NCI-H187 treated with DMSO at 0.1 percent for 48 hours (cell line): Measurements from ENCODE around the gene ARPC1B.
"Not testable (repeated sequence)": the region's sequence is repeated elsewhere in the genome, so short reads cannot be mapped to it uniquely, and the experiment has no call there.

ENCODE experiments used
- DNase-seq: peaks from one replicate; lab custom pipeline; 2025; lab: John Stamatoyannopoulos, UW

ARPC1B gene

GRCh38 chr7:99368750-99369389, 5.7 kb upstream of the ARPC1B start:
- no peak for DNase-seq

GRCh38 chr7:99369767-99370391, 4.7 kb upstream of the ARPC1B start:
- DNase-seq = no peak

DNA sequence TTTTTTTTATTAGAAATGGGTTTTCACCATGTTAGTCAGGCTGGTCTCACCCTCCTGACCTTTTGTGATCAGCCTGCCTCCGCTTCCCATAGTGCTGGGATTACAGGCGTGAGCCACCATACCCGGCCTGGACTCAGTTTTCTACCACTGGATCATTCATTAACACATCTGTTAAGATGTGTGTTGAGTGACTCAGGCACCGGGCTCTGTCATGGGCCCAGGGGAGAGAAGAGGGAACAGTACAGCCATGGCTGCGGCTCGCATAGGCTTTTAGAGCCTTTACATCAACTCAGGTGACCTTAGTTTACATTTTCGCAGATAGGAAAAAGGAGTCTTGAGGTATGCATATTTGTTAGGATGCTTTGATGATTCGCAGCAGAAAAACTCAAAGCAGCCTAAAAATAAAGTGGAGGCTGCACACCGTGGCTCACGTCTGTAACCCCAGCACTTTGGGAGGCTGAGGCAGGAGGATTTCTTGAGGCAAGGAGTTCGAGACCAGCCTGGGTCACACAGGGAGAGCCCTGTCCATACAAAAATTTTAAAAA, 3.1 kb upstream of the ARPC1B start:
- no peak for DNase-seq

DNA sequence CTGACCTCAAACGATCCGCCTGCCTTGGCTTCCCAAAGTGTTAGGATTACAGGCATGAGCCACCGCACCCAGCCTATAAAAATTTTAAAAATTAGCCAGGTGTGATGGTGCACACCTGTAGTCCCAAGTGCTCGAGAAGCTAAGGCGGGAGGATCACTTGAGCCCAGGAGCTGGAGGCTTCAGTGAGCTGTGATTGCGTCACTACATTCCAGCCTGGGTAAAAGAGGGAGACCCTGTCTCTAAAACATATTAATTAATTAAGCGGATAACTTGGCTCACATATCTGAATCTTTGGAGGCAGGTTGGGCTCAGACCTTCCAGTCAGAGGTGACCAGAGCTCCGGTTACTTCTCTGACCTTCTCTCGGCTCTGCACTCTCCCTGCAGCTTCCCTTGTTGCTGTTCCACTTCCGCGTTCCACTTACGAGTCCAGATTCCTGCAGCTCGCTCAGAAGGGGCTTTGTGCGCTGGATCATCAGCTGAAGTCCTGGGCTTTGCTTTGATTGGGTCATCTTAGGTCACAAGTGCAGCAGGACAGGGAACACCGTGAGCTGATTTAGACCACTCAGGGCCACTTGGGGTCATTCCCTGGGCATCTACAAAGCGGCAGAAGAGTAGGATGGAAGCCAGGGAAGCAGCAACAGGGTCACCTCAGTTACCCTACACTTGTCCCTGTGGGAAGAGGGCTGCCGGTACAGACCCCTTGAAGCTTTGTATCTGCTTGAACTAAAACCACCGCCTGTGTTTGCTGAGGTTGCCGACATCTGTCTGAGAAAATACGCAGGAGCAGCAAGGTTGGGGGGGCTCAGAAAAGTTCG, 2.0 kb upstream of the ARPC1B start:
- no peak for DNase-seq

DNA sequence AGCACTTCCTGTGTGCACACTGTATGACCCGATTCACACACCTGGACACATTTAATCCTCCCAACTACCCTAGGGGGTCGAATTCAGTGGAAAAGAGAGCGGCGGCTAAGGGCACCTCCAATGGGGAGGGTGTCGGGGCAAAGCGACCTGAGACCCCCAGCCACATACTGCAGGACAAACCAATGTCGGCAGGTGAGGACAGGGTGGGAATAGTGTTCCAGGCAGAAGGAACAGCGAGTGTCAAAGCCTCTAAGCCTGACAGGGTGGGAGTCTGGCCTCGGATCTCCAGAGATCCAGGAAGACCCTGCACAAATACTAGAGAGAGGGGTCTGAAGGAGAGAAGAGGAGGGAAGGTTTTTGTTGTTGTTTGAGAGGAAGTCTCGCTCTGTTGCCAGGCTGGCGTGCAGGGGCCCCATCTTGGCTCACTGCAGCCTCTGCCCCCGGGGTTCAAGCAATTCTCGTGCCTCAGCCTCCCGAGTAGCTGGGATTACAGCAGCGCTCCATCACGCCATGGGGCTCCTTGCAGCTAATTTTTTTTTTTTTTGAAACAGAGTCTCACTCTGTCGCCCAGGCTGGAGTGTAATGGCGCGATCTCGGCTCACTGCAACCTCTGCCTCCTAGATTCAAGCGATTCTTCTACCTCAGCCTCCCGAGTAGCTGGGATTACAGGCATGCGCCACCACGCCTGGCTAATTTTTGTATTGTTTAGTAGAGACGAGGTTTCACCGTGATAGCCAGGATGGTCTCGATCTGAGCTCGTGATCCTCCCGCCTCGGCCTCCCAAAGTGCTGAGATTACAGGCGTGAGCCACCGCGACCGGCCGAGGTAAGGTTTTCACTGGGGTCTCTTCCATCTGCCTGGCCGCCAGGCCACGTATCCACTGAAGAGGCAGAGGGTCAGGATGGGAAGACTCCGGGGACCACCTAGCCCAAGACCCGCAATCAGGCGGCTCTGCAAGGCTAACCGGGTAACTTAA, 1.2 kb upstream of the ARPC1B start:
- no peak for DNase-seq

DNA sequence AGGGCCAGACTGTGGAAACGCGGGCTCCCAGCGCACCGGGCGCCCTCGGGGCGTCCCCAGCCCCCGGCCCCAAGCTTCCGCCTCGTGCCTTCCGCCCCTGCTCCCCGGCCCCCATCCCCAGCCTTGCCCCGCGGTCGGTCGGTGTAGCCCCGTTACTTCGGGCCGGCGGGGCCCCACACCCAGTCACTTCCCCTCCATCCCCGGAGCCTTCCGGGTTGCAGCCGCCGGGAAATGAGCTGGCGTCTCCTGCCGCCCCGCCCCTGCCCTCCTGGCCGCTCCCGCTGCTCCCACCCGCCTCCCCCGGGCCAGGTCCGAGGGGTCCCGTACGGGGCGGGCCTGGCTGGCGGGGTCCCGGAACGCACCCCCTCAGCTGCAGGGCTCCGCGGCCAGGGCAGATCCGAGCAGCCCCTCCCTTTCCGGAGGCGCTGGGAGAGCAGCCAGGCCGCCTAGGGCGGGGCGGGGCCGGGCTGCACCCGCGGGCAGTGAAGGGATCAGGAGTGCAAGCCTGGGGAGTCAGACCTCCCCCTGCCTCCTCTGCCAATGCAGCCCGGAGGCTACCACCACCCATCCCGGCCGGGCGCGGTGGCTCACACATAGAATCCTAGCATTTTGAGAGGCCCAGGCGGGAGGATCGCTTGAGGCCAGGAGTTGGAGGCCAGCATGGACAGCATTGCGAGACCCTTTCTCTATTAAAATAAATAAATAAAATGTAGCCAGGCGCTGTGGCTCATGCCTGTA, 709 bp downstream of the ARPC1B start:
- DNase-seq = no peak

GRCh38 chr7:99379043-99379577, 4.6 kb downstream of the ARPC1B start:
- DNase-seq = no peak

- not testable (repeated sequence) for DNase-seq
These were observed 5.1 kb downstream of the ARPC1B start for GRCh38 chr7:99379693-99380031.

GRCh38 chr7:99380032-99380822, 5.7 kb downstream of the ARPC1B start:
- DNase-seq = no peak

DNA sequence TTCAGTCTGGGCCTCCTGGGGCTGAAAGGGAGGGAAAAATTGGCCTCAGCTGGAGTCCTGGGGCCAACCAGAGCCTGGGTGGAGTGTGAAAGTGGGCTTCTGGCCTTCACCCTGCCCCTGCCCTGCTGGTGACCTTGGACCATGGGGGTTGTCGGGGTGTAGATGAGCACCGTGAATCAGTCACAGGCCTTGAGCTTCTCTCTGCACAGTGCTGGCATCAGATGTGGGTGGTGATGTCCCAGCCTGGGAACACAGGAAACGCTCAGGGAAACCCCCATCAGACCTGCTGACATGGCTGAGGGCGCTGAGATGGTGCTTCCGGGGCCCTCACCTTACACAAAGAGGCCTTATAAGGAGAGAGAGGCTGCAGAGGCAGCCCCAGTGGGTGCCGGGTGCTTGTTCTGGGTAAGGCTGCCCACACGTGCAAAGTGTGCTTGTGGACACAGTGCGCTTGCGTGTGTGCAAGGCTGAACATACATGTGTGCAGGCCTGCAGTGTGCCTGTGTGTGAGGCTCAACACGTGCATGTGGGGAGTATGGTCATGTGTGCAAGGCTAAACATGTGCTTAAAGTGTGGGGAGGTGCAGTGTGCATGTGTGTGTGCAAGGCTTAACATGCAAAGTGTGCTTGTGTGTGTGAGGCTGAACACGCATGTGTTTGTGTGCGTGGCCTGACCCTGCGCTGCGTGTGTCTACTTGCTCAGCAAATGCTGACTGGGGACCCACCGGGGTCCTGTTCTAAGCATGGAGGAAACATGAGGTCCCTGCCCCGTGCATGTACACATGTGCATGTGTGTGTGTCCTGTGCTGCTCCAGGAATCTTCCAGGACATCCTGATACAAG, 6.5 kb downstream of the ARPC1B start:
- no peak for DNase-seq

- no peak for DNase-seq
These were observed 7.1 kb downstream of the ARPC1B start for GRCh38 chr7:99381664-99382075.

DNA sequence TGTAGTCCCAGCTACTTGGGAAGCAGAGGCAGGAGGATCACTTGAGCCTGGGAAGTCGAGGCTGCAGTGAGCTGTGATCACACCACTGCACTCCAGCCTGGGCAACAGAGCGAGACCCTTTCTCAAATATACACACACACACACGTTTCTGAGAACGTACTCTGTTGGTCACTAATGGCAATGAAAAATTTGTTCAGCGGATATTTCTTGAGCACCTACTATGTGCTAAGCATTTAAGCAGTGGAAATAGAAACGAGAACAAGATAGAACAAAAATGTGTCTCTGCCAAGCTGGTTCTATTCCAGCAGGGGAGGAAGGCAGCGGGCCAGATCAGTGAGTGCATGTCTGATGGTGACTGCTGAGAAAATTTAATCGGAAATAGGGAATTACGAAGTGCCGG, 8.7 kb downstream of the ARPC1B start:
- no peak for DNase-seq

DNA sequence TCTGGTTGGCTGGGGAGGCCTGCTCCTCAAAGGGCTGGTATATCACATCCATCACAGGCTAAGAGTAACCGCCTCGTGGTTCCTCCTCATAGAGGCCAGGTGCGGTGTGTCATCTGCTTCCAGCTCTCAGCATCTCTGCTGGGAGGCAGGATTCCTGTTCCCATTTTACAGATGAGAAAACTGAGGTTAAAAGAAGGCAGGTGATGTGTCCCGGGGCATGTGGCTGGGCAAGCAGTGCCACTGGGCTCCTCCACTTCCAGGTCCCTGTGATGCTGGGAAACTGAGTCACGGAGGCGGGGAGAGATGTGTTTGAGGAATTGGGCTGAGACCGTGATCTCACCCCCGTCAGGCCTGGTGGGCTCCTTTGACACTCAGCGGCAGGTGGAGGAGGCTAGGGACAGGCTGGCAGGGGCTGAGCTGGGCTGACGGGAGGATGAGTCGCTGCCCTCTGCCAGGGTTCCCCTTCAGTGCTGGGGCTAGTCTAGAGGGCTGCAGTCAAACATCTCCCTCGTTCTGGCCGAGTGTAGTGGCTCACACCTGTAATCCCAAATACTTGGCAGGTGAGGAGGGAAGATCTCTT, 9.4 kb downstream of the ARPC1B start:
- no peak for DNase-seq

DNA sequence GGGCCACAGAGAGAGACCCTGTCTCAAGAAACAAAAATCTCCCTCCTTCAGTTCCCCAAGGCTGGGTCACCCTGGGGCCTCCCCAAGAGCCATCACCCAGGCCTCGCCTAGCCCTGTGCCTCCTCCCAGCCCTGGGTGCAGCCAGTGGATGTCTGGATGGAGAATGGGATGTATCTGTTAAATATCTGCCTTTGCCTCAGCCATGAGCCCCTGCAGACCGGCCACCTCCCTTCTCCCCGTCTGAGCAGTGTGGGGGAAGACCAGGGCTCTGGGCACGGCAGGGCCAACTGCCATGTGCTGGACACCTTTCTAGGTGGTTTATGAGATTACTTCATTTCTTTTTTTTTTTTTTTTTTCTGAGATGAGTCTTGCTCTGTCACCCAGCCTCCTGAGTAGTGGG, 10.0 kb downstream of the ARPC1B start:
- no peak for DNase-seq

DNA sequence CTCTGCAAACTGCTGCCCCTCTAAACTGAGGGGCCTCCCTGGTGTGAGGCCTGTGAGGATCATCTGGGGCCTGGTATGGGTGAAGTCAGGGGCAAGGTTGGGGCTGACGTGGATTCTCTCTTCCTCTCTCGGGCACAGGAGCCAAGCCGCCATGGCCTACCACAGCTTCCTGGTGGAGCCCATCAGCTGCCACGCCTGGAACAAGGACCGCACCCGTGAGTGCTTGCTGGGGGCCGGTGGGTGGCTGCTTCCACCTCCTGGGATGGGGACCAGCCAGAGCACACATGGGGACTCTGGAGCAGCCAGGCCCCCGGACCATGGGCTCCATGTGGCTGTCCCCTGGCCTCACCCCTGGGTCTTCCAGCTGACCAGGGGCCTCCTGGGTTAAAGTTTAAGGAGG, 11.0 kb downstream of the ARPC1B start:
- no peak for DNase-seq

DNA sequence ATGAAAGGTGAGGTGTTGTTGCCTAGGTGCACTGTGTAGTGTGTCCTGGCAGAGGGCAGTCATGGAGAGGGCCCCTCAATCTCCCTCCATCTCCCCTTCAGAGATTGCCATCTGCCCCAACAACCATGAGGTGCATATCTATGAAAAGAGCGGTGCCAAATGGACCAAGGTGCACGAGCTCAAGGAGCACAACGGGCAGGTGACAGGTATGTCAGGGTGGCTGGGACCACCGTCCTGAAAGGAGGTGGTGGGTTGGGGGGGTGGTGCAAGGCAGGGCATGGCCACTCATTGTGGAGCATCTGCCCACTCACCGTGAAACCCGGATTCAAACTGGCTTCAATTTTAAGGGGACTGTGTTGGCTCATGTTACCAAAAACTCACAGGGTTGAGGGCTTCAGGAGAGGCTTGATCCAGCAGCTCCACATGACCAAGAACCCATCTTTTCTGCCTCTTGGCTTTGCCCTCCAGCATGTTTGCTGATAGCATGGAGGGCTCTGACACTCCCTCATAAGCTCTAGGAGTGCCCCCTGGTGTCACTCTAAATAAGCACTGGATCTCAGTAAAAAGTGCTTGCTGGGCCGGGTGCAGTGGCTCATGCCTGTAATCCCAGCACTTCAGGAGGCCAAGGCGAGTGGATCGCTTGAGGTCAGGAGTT, 12.2 kb downstream of the ARPC1B start:
- no peak for DNase-seq

DNA sequence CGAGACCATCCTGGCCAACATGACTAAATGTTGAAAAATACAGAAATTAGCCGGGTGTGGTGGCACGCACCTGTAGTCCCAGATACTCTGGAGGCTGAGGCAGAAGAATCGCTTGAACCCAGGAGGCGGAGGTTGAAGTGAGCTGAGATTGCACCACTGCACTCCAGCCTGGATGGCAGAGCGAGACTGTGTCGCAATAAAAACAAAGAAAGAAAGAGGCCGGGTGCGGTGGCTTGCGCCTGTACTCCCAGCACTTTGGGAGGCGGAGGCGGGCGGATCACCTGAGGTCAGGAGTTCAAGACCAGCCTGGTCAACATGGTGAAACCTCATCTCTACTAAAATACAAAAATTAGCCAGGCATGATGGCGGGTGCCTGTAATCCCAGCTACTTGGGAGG, 12.7 kb downstream of the ARPC1B start:
- DNase-seq = not testable (repeated sequence)

GRCh38 chr7:99387912-99388311, 13.4 kb downstream of the ARPC1B start:
- DNase-seq = no peak
